A673 (cell line): ENCODE measurements around the gene PLCG1. TPM values are rescaled to one million over a fixed set of nuclear protein-coding genes. Genes with fewer than 3 reads are reported as not detected.
A peak's percentile ranks its signal among the peaks of the same experiment; 100 is the strongest.

Source experiments
- BruUV-seq: library from RNA; stranded (reverse); fragments of 400-500 nt; replicated peaks from 2 replicates; lab custom pipeline; 2021; lab: Mats Ljungman, UMichigan
- CTCF ChIA-PET: fragments of 300-600 bp; sonication (Branson Sonifier 250); formaldehyde crosslinking; loops from one replicate; lab custom pipeline; 2022; ENCODE audit warnings: antibody characterized with exemption; lab: Charles Lee
- POLR2A ChIA-PET: fragments of 300-600 bp; sonication (Branson Sonifier 250); formaldehyde crosslinking; loops from one replicate; lab custom pipeline; 2022; ENCODE audit warnings: antibody characterized with exemption; ENCODE audit not compliant: low non-redundant PET; lab: Charles Lee
- DNase-seq: peaks from one replicate; pipeline ENCODE4 v3.0.0-alpha.2; 2015; ENCODE audit warnings: low spot score
- H3K27ac ChIP-seq: fragments of 200-600 bp; sonication (generic); 2 replicates; pipeline ENCODE4 v1.5.1; 2016; ENCODE audit warnings: mixed run types, low read depth, mild to moderate bottlenecking, mixed read lengths, antibody characterized with exemption, low read length; ENCODE audit not compliant: poor library complexity, severe bottlenecking
- H3K27me3 ChIP-seq: fragments of 200-600 bp; sonication (generic); replicated peaks from 2 replicates; pipeline ENCODE4 v1.6.1; 2017; ENCODE audit warnings: mixed run types, low read depth, mild to moderate bottlenecking, mixed read lengths, antibody characterized with exemption, low read length; ENCODE audit not compliant: insufficient read depth, poor library complexity
- H3K36me3 ChIP-seq: fragments of 200-600 bp; sonication (generic); 2 replicates; pipeline ENCODE4 v1.6.1; 2016; ENCODE audit warnings: mixed run types, mild to moderate bottlenecking, mixed read lengths, antibody characterized with exemption, low read length; ENCODE audit not compliant: insufficient read depth, poor library complexity, severe bottlenecking
- H3K4me1 ChIP-seq: fragments of 200-600 bp; sonication (generic); 2 replicates; pipeline ENCODE4 v1.6.1; 2017; ENCODE audit warnings: mixed run types, mild to moderate bottlenecking, mixed read lengths, antibody characterized with exemption, low read length; ENCODE audit not compliant: insufficient read depth, poor library complexity, severe bottlenecking
- H3K4me3 ChIP-seq: fragments of 200-600 bp; sonication (generic); 2 replicates; pipeline ENCODE4 v1.5.1; 2016; ENCODE audit warnings: low read depth, mixed run types, mild to moderate bottlenecking, mixed read lengths, low read length; ENCODE audit not compliant: poor library complexity, severe bottlenecking
- H3K9me3 ChIP-seq: fragments of 200-600 bp; sonication (generic); 2 replicates; pipeline ENCODE4 v1.6.1; 2016; ENCODE audit warnings: mixed run types, low read depth, mild to moderate bottlenecking, mixed read lengths, antibody characterized with exemption, low read length; ENCODE audit not compliant: poor library complexity, severe bottlenecking
- CTCF ChIP-seq: fragments of 300-800, 200-600 bp; sonication (generic); conservative IDR thresholded peaks from 2 replicates; pipeline ENCODE4 v1.5.1; 2017; ENCODE audit warnings: low read depth, mild to moderate bottlenecking, antibody characterized with exemption, low read length, moderate library complexity, mixed read lengths
- EZH2 ChIP-seq: fragments of 200-600 bp; sonication (generic); IDR thresholded peaks from 2 replicates; pipeline ENCODE4 v1.6.1; 2017; ENCODE audit warnings: borderline replicate concordance, low read depth, mild to moderate bottlenecking, mixed read lengths, antibody characterized with exemption, low read length; ENCODE audit not compliant: poor library complexity, severe bottlenecking
- intact Hi-C: fragments of 100-400 bp; cut with micrococcal nuclease; formaldehyde crosslinking; loops from one replicate; pipeline ENCODE4 v1.10.0; 2022; ENCODE audit not compliant: unreplicated experiment
- total RNA-seq: library from RNA; stranded (reverse); gene quantifications from 2 replicates; pipeline ENCODE4 v1.2.3, GENCODE V29; 2021

The PLCG1 gene
- total RNA-seq, 1 experiment from 2014 or later, result 146 TPM

DNA sequence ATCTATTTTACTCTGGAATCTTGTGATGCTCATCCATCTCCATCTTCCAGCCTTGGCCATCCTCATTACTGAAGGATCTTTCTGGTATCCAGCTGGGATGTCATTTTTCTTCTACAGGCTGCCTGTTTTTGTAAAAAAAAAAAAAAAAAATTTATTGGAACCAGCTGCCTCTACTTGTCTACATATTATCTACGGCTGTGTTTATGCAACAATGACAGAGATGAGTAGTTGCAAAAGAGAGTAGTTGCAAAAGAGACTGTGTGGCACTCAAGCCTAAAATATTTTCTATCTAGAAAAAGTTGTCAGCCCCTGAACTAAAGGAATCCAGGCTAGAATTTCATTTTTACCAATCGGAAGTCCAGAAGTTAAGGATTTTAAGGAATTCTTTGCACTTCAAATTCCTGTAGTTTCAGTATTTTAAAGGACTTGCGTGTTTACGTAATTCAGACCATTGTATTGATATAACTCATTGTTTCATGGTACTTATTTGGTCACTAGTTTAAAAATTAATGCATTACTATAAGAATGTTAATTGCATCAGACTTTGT lies 38.6 kb upstream of the PLCG1 start:
- TF ChIP-seq EZH2 (no peak), CTCF (no peak)
- Histone ChIP-seq H3K4me1 (peaks cover 6% of the 10 kb centered on the region), H3K36me3 (peaks cover 75% of the 10 kb centered on the region), H3K27me3 (no peaks in the 10 kb centered on the region), H3K27ac (no peak overlapping the region), H3K9me3 (no peaks in the 10 kb centered on the region), H3K4me3 (no peak overlapping the region)
- peak; percentile 17 for DNase-seq
- ChIA-PET CTCF (no interaction called here), POLR2A (no interaction called here)
- intact Hi-C loops, result no loop called here
- BruUV-seq, result no TSS peak

- ChIA-PET POLR2A (no interaction called here), CTCF (no interaction called here)
- Histone ChIP-seq H3K4me1 (peaks cover 6% of the 10 kb centered on the region), H3K27ac (peak overlapping the region; percentile 3), H3K9me3 (no peaks in the 10 kb centered on the region), H3K4me3 (no peak overlapping the region), H3K36me3 (peaks cover 87% of the 10 kb centered on the region), H3K27me3 (no peaks in the 10 kb centered on the region)
- TF ChIP-seq CTCF (no peak), EZH2 (no peak)
- intact Hi-C loops, result no loop called here
- DNase-seq, result no peak
- BruUV-seq, result no TSS peak
These were observed 37.3 kb upstream of the PLCG1 start for GRCh38 chr20:41100001-41100480.

DNA sequence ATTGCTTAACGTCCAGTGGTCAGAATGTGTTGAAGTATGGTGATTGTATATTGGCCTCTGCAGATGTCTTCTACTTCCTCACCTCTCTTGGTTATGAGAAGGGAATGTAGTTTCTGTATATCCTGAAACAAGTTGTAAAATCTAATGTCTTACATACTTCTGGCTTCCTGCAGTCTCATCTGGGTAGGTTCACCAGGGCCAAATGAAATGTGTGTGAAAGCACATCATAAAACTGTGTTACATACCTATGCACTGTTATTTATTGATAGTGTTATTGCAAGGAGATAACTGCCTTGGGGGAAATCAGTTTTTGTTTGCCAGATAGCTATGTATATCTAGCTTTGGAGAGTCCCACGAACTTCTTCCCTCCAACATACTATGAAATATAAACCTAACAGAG lies 35.7 kb upstream of the PLCG1 start:
- no peaks in the 10 kb centered on the region for H3K9me3 ChIP-seq
- no peak overlapping the region for H3K4me3 ChIP-seq
- ChIA-PET POLR2A (no interaction called here), CTCF (no interaction called here)
- peaks cover 90% of the 10 kb centered on the region for H3K36me3 ChIP-seq
- H3K27ac ChIP-seq, result no peak overlapping the region
- H3K27me3 ChIP-seq, result no peaks in the 10 kb centered on the region
- TF ChIP-seq CTCF (no peak), EZH2 (no peak)
- BruUV-seq, result no TSS peak
- intact Hi-C loops, result no loop called here
- no peak for DNase-seq
- peaks cover 6% of the 10 kb centered on the region for H3K4me1 ChIP-seq
